H1 (cell line): ENCODE data around the gene FIGNL2. TPM values are rescaled to one million over a fixed set of nuclear protein-coding genes. Genes with fewer than 3 reads are reported as not detected.

Source experiments
- ASH2L ChIP-seq: fragments of 200-600, 300-600 bp; sonication (generic); IDR thresholded peaks from one replicate; pipeline ENCODE4 v1.7.1; 2017; ENCODE audit warnings: low read length
- BCL11A ChIP-seq, 2 experiments: IDR thresholded peaks; one replicate each; pipeline ENCODE4 v1.6.1; 2011; ENCODE audit warnings: low read depth in 2 of 2, low read length in 2 of 2, mild to moderate bottlenecking in 2 of 2
- CHD2 ChIP-seq: IDR thresholded peaks from 2 replicates; pipeline ENCODE4 v1.6.1; 2012; ENCODE audit warnings: low read length, improper control_type of control experiment
- EZH2 ChIP-seq: fragments of 200-600 bp; sonication (generic); IDR thresholded peaks from 2 replicates; pipeline ENCODE4 v1.7.1; 2012; ENCODE audit warnings: low read depth, mild to moderate bottlenecking, moderate library complexity, low read length, inconsistent platforms; ENCODE audit not compliant: severe bottlenecking
- GABPA ChIP-seq: IDR thresholded peaks from 2 replicates; pipeline ENCODE4 v1.6.1; 2011; ENCODE audit warnings: mild to moderate bottlenecking, low read length, moderate library complexity, borderline replicate concordance; ENCODE audit not compliant: insufficient read depth
- JUN ChIP-seq: IDR thresholded peaks from 2 replicates; pipeline ENCODE4 v1.6.1; 2011; ENCODE audit warnings: low read depth, mild to moderate bottlenecking, improper control_type of control experiment, low read length
- PHF8 ChIP-seq: fragments of 200-600 bp; sonication (generic); conservative IDR thresholded peaks from 2 replicates; pipeline ENCODE4 v1.7.1; 2012; ENCODE audit warnings: low read depth, mild to moderate bottlenecking, inconsistent platforms, low read length, moderate library complexity
- POLR2AphosphoS5 ChIP-seq: IDR thresholded peaks from 2 replicates; pipeline ENCODE4 v1.6.1; 2011; ENCODE audit warnings: low read depth, low read length
- POU5F1 ChIP-seq: IDR thresholded peaks from 2 replicates; pipeline ENCODE4 v1.6.1; 2011; ENCODE audit warnings: low read depth, mild to moderate bottlenecking, low read length, moderate library complexity
- RNF2 ChIP-seq: fragments of 200-900, 300-1000 bp; sonication (generic); IDR thresholded peaks from 2 replicates; pipeline ENCODE4 v1.7.1; 2016; ENCODE audit warnings: borderline replicate concordance, low read depth, mild to moderate bottlenecking, antibody characterized with exemption, low read length; ENCODE audit not compliant: poor library complexity, severe bottlenecking; ENCODE audit errors: missing control alignments
- RXRA ChIP-seq: IDR thresholded peaks from 2 replicates; pipeline ENCODE4 v1.6.1; 2011; ENCODE audit warnings: low read depth, mild to moderate bottlenecking, low read length, moderate library complexity; ENCODE audit not compliant: insufficient read depth
- SIRT6 ChIP-seq: IDR thresholded peaks from one replicate; pipeline ENCODE4 v1.7.1; 2012; ENCODE audit warnings: low read length, inconsistent platforms
- SIX5 ChIP-seq: IDR thresholded peaks from 2 replicates; pipeline ENCODE4 v1.6.1; 2011; ENCODE audit warnings: mild to moderate bottlenecking, low read depth, low read length
- SP2 ChIP-seq: IDR thresholded peaks from 2 replicates; pipeline ENCODE4 v1.6.1; 2012; ENCODE audit warnings: mild to moderate bottlenecking, low read length, inconsistent platforms
- TAF1 ChIP-seq: IDR thresholded peaks from 2 replicates; pipeline ENCODE4 v1.6.1; 2011; ENCODE audit warnings: mild to moderate bottlenecking, low read depth, low read length
- TAF7 ChIP-seq: optimal IDR thresholded peaks from 2 replicates; pipeline ENCODE3; 2011; ENCODE audit warnings: low read depth, mild to moderate bottlenecking, inconsistent platforms, low read length, moderate library complexity, borderline replicate concordance
- YY1 ChIP-seq: IDR thresholded peaks from 2 replicates; pipeline ENCODE4 v1.6.1; 2011; ENCODE audit warnings: low read depth, mild to moderate bottlenecking, low read length
- polyA plus RNA-seq, 7 experiments: library from polyadenylated mRNA; depleted of rRNA in 3 of 7; stranded (reverse) in 5 of 7; unstranded in 2 of 7; fragments of >200 nt in 5 of 7; fragments of 200-250 nt in 2 of 7; gene quantifications; 1 replicate in 5 of 7; 2 replicates in 1 of 7; 4 replicates in 1 of 7; pipeline versions ENCODE4 v1.2.1 to v1.2.3, GENCODE V29; 2011 to 2013; ENCODE audit warnings: missing spikeins in 2 of 7, mixed read lengths in 2 of 7
- total RNA-seq: library from RNA; stranded (reverse); fragmentation: NEBNext Ultra II Directional; extraction: Animal tissue kit (Norgen Biotek cat#: 25700); gene quantifications from 2 replicates; pipeline ENCODE4 v1.2.1, GENCODE V29; 2021
- TF ChIP-seq, protein P1 (sequence below): IDR thresholded peaks from 2 replicates; pipeline ENCODE4 v1.6.1; 2012; ENCODE audit warnings: low read length, inconsistent platforms
- TF ChIP-seq, protein P2 (sequence below), 3 experiments: IDR thresholded peaks; 1 replicate in 2 of 3; 2 replicates in 1 of 3; pipeline versions ENCODE4 v1.5.1 to v1.6.1; 2011; ENCODE audit warnings: low read length in 3 of 3, mild to moderate bottlenecking in 3 of 3, inconsistent platforms in 2 of 3, low read depth in 1 of 3, moderate library complexity in 1 of 3; ENCODE audit not compliant: insufficient read depth in 1 of 3; ENCODE audit errors: control extremely low read depth in 1 of 3

Gene FIGNL2
- total and polyA plus RNA-seq, 2 of the 8 experiments (the other 6 are each of a cell fraction or from before 2014, with no cell fraction given) = 6.5 to 7.1 TPM

GRCh38 chr12:51814311-51815088 lies 34.0 kb downstream of the FIGNL2 start (continued):
- TF ChIP-seq RNF2 (no peak), GABPA (no peak; the same call in 1 of the 2 replicates), SIRT6 (no peak), BCL11A (IDR thresholded peaks at IDR 0.05; ENCODE audit: low read depth in 2 of 2, low read length in 2 of 2) (no peak), SIX5 (no peak), TAF1 (no peak), POU5F1 (no peak), JUN (no peak), ASH2L (no peak), YY1 (peak; percentile 72), EZH2 (peak; percentile 40), CHD2 (no peak), SP2 (no peak), POLR2AphosphoS5 (0 out of 2 replicates have a peak, but pooled peaks have one; percentile 26), RXRA (no peak), TAF7 (peak; percentile 19), PHF8 (no peak)
- TF ChIP-seq, protein P1, sequence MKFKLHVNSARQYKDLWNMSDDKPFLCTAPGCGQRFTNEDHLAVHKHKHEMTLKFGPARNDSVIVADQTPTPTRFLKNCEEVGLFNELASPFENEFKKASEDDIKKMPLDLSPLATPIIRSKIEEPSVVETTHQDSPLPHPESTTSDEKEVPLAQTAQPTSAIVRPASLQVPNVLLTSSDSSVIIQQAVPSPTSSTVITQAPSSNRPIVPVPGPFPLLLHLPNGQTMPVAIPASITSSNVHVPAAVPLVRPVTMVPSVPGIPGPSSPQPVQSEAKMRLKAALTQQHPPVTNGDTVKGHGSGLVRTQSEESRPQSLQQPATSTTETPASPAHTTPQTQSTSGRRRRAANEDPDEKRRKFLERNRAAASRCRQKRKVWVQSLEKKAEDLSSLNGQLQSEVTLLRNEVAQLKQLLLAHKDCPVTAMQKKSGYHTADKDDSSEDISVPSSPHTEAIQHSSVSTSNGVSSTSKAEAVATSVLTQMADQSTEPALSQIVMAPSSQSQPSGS = no peak
- TF ChIP-seq, protein P2, sequence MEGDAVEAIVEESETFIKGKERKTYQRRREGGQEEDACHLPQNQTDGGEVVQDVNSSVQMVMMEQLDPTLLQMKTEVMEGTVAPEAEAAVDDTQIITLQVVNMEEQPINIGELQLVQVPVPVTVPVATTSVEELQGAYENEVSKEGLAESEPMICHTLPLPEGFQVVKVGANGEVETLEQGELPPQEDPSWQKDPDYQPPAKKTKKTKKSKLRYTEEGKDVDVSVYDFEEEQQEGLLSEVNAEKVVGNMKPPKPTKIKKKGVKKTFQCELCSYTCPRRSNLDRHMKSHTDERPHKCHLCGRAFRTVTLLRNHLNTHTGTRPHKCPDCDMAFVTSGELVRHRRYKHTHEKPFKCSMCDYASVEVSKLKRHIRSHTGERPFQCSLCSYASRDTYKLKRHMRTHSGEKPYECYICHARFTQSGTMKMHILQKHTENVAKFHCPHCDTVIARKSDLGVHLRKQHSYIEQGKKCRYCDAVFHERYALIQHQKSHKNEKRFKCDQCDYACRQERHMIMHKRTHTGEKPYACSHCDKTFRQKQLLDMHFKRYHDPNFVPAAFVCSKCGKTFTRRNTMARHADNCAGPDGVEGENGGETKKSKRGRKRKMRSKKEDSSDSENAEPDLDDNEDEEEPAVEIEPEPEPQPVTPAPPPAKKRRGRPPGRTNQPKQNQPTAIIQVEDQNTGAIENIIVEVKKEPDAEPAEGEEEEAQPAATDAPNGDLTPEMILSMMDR (IDR thresholded peaks at IDR 0.05; ENCODE audit: control extremely low read depth in 1 of 3, insufficient read depth in 1 of 3, low read depth in 1 of 3, low read length in 3 of 3) = peak; percentile 79 to 93 (median 83)
